Astrocyte (in vitro differentiated cells and primary cell): ENCODE measurements around the gene TMPO. TPM values are rescaled to one million over a fixed set of nuclear protein-coding genes. Genes with fewer than 3 reads are reported as not detected.

Experiments used
- DNase-seq: peaks from one replicate; pipeline ENCODE4 v3.0.0-alpha.2; 2010; ENCODE audit warnings: low read depth
- FAIRE-seq: peaks from 2 replicates; lab custom pipeline; 2011; peaks lifted over from hg19 to GRCh38; lab: Jason Lieb, UNC
- H2AFZ ChIP-seq: 2 replicates; pipeline ENCODE4 v1.6.0; 2012; ENCODE audit warnings: low read depth, low read length, inconsistent platforms
- H3K27ac ChIP-seq: 2 replicates; pipeline ENCODE4 v1.5.1; 2011; ENCODE audit warnings: low read depth, low read length, inconsistent platforms
- H3K27me3 ChIP-seq: 2 replicates; pipeline ENCODE4 v1.6.0; 2011; ENCODE audit warnings: low read length, inconsistent platforms; ENCODE audit not compliant: insufficient read depth
- H3K36me3 ChIP-seq: 2 replicates; pipeline ENCODE4 v1.5.1; 2011; ENCODE audit warnings: low read length, inconsistent platforms; ENCODE audit not compliant: insufficient read depth
- H3K4me1 ChIP-seq: 2 replicates; pipeline ENCODE4 v1.5.1; 2011; ENCODE audit warnings: low read length, inconsistent platforms; ENCODE audit not compliant: insufficient read depth
- H3K4me2 ChIP-seq: 2 replicates; pipeline ENCODE4 v1.6.0; 2012; ENCODE audit warnings: low read length, inconsistent platforms
- H3K4me3 ChIP-seq: 2 replicates; pipeline ENCODE4 v1.5.1; 2011; ENCODE audit warnings: low read depth, mild to moderate bottlenecking, low read length, inconsistent platforms; ENCODE audit not compliant: insufficient read depth
- H3K79me2 ChIP-seq: 2 replicates; pipeline ENCODE4 v1.6.0; 2012; ENCODE audit warnings: mild to moderate bottlenecking, low read length, inconsistent platforms; ENCODE audit not compliant: insufficient read depth
- H3K9ac ChIP-seq: 2 replicates; pipeline ENCODE4 v1.6.0; 2012; ENCODE audit warnings: mild to moderate bottlenecking, low read length, inconsistent platforms
- H3K9me3 ChIP-seq: 2 replicates; pipeline ENCODE4 v1.5.1; 2012; ENCODE audit warnings: low read depth, mild to moderate bottlenecking, low read length, inconsistent platforms; ENCODE audit not compliant: insufficient read depth
- H4K20me1 ChIP-seq: 2 replicates; pipeline ENCODE4 v1.6.0; 2012; ENCODE audit warnings: low read length, inconsistent platforms; ENCODE audit not compliant: insufficient read depth
- H3K27ac Mint-ChIP-seq: one replicate; pipeline ENCODE4 v1.8.0; 2021; ENCODE audit warnings: mild to moderate bottlenecking, mixed read lengths; ENCODE audit not compliant: unreplicated experiment
- H3K27me3 Mint-ChIP-seq: one replicate; pipeline ENCODE4 v1.8.0; 2021; ENCODE audit warnings: low read depth, mixed read lengths; ENCODE audit not compliant: unreplicated experiment
- H3K36me3 Mint-ChIP-seq: one replicate; pipeline ENCODE4 v1.8.0; 2021; ENCODE audit warnings: low read depth, mixed read lengths; ENCODE audit not compliant: unreplicated experiment
- H3K4me1 Mint-ChIP-seq: one replicate; pipeline ENCODE4 v1.8.0; 2021; ENCODE audit warnings: low read depth, mixed read lengths; ENCODE audit not compliant: unreplicated experiment
- H3K4me3 Mint-ChIP-seq: one replicate; pipeline ENCODE4 v1.8.0; 2021; ENCODE audit warnings: mild to moderate bottlenecking, moderate library complexity, mixed read lengths; ENCODE audit not compliant: unreplicated experiment
- H3K9me3 Mint-ChIP-seq: one replicate; pipeline ENCODE4 v1.8.0; 2021; ENCODE audit warnings: mild to moderate bottlenecking, mixed read lengths; ENCODE audit not compliant: unreplicated experiment
- EZH2 ChIP-seq: IDR thresholded peaks from 2 replicates; pipeline ENCODE4 v1.6.1; 2012; ENCODE audit warnings: mild to moderate bottlenecking, low read length, inconsistent platforms; ENCODE audit not compliant: insufficient read depth
- total RNA-seq: library from RNA; stranded (reverse); gene quantifications from 2 replicates; pipeline ENCODE4 v1.2.1, GENCODE V29; 2021
- TF ChIP-seq, protein P1 (sequence below): IDR thresholded peaks from 2 replicates; pipeline ENCODE4 v1.5.1; 2011; ENCODE audit warnings: low read depth, mild to moderate bottlenecking, inconsistent platforms, low read length, moderate library complexity; ENCODE audit not compliant: insufficient read depth

The TMPO gene
- total RNA-seq, 1 donor from 2014 or later, result 39.2 TPM

DNA sequence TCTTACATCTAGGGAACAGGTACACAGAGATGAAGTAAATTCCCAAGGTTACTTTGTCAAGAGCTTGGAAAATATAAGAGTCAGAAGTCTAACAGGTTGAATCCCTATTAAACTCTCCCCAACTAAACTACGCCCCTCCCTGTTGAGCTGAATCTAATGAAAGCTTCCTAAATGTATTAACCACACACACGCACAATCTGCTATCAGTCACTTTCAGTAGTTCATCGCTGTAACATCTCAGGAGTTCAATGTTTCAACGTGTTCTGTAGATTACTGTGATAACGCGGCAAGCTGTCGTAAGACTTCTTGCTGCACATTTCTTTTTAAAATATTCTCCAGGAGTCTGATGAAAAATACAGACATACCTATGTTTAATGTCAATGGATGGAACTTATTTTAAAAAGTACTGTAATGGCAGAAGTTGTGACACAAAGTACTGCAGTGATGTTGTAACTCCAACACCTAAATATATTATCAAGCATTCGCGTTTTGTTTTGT, 77.5 kb downstream of the TMPO start:
- TF ChIP-seq, protein P1, sequence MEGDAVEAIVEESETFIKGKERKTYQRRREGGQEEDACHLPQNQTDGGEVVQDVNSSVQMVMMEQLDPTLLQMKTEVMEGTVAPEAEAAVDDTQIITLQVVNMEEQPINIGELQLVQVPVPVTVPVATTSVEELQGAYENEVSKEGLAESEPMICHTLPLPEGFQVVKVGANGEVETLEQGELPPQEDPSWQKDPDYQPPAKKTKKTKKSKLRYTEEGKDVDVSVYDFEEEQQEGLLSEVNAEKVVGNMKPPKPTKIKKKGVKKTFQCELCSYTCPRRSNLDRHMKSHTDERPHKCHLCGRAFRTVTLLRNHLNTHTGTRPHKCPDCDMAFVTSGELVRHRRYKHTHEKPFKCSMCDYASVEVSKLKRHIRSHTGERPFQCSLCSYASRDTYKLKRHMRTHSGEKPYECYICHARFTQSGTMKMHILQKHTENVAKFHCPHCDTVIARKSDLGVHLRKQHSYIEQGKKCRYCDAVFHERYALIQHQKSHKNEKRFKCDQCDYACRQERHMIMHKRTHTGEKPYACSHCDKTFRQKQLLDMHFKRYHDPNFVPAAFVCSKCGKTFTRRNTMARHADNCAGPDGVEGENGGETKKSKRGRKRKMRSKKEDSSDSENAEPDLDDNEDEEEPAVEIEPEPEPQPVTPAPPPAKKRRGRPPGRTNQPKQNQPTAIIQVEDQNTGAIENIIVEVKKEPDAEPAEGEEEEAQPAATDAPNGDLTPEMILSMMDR, result no peak
- TF ChIP-seq EZH2, result no peak
- Mint-ChIP-seq H3K36me3 (peaks cover 8% of the 10 kb centered on the region), H3K9me3 (no peaks in the 10 kb centered on the region), H3K27ac (peak overlapping the region; percentile 95), H3K4me3 (peak overlapping the region; percentile 97), H3K27me3 (peaks cover 1% of the 10 kb centered on the region), H3K4me1 (peaks cover 13% of the 10 kb centered on the region)
- FAIRE-seq (no peak), DNase-seq (no peak)
- peaks cover 26% of the 10 kb centered on the region for H3K36me3 ChIP-seq
- H3K9ac ChIP-seq, result peak overlapping the region; percentile 99
- peak overlapping the region; percentile 84 for H3K4me2 ChIP-seq
- peaks cover 40% of the 10 kb centered on the region for H4K20me1 ChIP-seq
- peak overlapping the region; percentile 97 for H3K4me3 ChIP-seq
- peaks cover 45% of the 10 kb centered on the region for H3K79me2 ChIP-seq
- H2AFZ ChIP-seq, result peak overlapping the region; percentile 59
- peaks cover 11% of the 10 kb centered on the region for H3K4me1 ChIP-seq
- no peaks in the 10 kb centered on the region for H3K27me3 ChIP-seq
- H3K9me3 ChIP-seq, result no peaks in the 10 kb centered on the region
- peak overlapping the region; percentile 63 for H3K27ac ChIP-seq

DNA sequence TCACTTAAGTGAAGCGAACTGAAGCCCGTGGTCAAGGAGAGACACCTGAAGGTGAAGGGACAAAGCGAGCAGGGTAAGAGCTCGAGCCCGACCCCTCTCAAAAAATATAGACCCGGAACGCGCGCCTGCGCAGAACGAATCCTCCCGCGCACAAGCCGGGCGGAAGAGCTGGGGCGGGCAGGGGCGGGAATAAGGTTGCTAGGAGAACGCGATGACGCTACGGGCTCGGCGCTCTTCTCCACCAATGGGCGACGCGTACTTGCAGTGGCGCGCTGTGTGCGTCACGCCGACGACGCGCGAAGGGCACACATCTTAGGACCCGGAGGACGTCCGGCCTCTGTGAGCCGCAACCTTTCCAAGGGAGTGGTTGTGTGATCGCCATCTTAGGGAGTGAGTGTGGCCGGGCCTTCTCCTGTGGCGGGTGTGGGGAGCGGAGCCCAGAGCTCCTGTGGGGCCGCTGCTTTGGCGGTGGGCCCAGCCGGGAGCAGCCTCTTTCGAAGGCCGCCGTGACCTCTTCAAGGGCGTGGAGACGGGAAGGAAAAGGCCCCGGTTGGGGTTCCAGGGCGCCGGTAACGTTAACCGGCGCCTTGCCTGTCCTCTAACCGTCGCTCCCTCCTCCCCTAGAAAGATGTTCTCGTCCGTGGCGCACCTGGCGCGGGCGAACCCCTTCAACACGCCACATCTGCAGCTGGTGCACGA, 78.1 kb downstream of the TMPO start, which contains the start of gene SLC25A3:
Gene SLC25A3 (plus strand): TSS at position 336 of the 699 bp plus-strand sequence. CDS start 293 bp downstream, at position 629.
- Histone ChIP-seq H3K79me2 (peaks cover 51% of the 10 kb centered on the region), H2AFZ (peak within 1 kb of the TSS; percentile 59)
- TF ChIP-seq EZH2, result no peak
- TF ChIP-seq, protein P1, result no peak

More for the DNA sequence above, 78.1 kb downstream of the TMPO start, which contains the start of gene SLC25A3:
- Histone ChIP-seq H3K27ac (peak within 1 kb of the TSS; percentile 91), H3K27me3 (no peaks in the 10 kb centered on the region), H3K9ac (peak within 1 kb of the TSS; percentile 99), H3K4me2 (peak within 1 kb of the TSS; percentile 89), H3K4me3 (peak within 1 kb of the TSS; percentile 97), H3K36me3 (peaks cover 32% of the 10 kb centered on the region), H4K20me1 (peaks cover 47% of the 10 kb centered on the region), H3K4me1 (peaks cover 11% of the 10 kb centered on the region), H3K9me3 (no peaks in the 10 kb centered on the region)
- Mint-ChIP-seq H3K27ac (peak within 1 kb of the TSS; percentile 95), H3K4me1 (peaks cover 13% of the 10 kb centered on the region), H3K4me3 (peak within 1 kb of the TSS; percentile 97), H3K36me3 (peaks cover 11% of the 10 kb centered on the region), H3K9me3 (no peaks in the 10 kb centered on the region), H3K27me3 (peaks cover 1% of the 10 kb centered on the region)
- DNase-seq (peak; percentile 94), FAIRE-seq (no peak)
